ENCODE results near the gene CYB561D2. TPM values are rescaled to one million over a fixed set of nuclear protein-coding genes. Genes with fewer than 3 reads are reported as not detected.

CYB561D2 gene
- total RNA-seq, 1 experiment from 2014 or later, result 16.8 TPM

DNA sequence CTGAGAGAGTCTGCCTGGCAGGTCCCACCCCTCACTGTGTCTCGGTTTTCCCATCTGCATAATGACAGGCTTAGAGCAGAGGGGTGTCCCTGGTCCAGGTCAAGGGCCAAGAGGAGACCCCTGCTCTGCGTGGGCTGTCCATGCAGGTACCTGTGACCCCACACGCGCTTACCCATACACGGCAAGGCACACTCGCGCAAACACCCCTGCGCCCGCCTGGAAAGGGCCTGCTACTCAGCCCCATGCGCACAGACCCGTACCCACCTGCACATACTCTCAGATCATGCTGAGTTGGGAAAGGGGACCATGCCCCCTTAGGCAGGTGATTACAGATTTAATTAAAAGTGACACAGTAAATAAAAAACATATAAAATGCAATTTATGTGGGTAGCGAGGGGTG lies 32.1 kb downstream of the CYB561D2 start:
- H3K36me3 Mint-ChIP-seq (ENCODE audit: insufficient read depth in 1 of 3, low read depth in 3 of 3), result peaks cover 0 to 4% (median 0%) of the 10 kb centered on the region in 3 experiments; a peak in 1 of 7 replicates
- H3T11ph ChIP-seq (ENCODE audit: low read length), result no peak overlapping the region
- H3K23ac ChIP-seq (ENCODE audit: insufficient read length, low read depth, low read length), result no peak overlapping the region
- no peaks in the 10 kb centered on the region for H3K23me2 ChIP-seq (ENCODE audit: insufficient read length, low read depth, low read length, poor library complexity, severe bottlenecking)
- no peaks in the 10 kb centered on the region for H3K79me1 ChIP-seq (ENCODE audit: insufficient read depth, low read depth, low read length, poor library complexity, severe bottlenecking)
- no peak overlapping the region for H2BK20ac ChIP-seq (ENCODE audit: low read depth, low read length, poor library complexity, severe bottlenecking)
- no peaks in the 10 kb centered on the region for H3K79me2 ChIP-seq (ENCODE audit: insufficient read depth, low read length)
- WGBS (ENCODE audit: extremely low coverage, insufficient read length, low lambda C conversion rate), result no CpG with 5 or more reads among the region's 12 CpGs
- no peak overlapping the region for H3K56ac ChIP-seq (ENCODE audit: insufficient read length, low read depth, low read length)
- TF ChIP-seq, protein P1, sequence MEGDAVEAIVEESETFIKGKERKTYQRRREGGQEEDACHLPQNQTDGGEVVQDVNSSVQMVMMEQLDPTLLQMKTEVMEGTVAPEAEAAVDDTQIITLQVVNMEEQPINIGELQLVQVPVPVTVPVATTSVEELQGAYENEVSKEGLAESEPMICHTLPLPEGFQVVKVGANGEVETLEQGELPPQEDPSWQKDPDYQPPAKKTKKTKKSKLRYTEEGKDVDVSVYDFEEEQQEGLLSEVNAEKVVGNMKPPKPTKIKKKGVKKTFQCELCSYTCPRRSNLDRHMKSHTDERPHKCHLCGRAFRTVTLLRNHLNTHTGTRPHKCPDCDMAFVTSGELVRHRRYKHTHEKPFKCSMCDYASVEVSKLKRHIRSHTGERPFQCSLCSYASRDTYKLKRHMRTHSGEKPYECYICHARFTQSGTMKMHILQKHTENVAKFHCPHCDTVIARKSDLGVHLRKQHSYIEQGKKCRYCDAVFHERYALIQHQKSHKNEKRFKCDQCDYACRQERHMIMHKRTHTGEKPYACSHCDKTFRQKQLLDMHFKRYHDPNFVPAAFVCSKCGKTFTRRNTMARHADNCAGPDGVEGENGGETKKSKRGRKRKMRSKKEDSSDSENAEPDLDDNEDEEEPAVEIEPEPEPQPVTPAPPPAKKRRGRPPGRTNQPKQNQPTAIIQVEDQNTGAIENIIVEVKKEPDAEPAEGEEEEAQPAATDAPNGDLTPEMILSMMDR (conservative IDR thresholded peaks at IDR 0.05), result no peak
- H3K4me1 Mint-ChIP-seq, result peaks cover 6 to 17% of the 10 kb centered on the region in 2 experiments; a peak in 2 of 4 replicates
- no peak overlapping the region for H2AK5ac ChIP-seq (ENCODE audit: insufficient read length, low read length)
- H4K20me1 ChIP-seq (ENCODE audit: control insufficient read depth, insufficient read depth, insufficient read length), result peaks cover 2% of the 10 kb centered on the region
- no peak overlapping the region for H2BK15ac ChIP-seq (ENCODE audit: low read depth, low read length)
- no peaks in the 10 kb centered on the region for H3K9me3 Mint-ChIP-seq
- H4K91ac ChIP-seq (ENCODE audit: insufficient read length, low read depth, low read length), result no peak overlapping the region
- H3K9me3 ChIP-seq (ENCODE audit: control insufficient read depth, low read depth, low read length), result no peaks in the 10 kb centered on the region
- peaks cover 5% of the 10 kb centered on the region for H3K27me3 Mint-ChIP-seq (ENCODE audit: low read depth)
- H2BK12ac ChIP-seq (ENCODE audit: insufficient read length, low read depth, low read length), result no peak overlapping the region
- no peaks in the 10 kb centered on the region for H3K27me3 ChIP-seq (ENCODE audit: insufficient read depth, low read length)
- H3K4me2 ChIP-seq (ENCODE audit: insufficient read depth, insufficient read length, low read length), result no peak overlapping the region
- peak overlapping the region in 1 of 3 experiments; percentile 70; a peak in 2 of 7 replicates for H3K27ac Mint-ChIP-seq
- H3K27ac ChIP-seq (ENCODE audit: insufficient read length, low read depth, low read length), result no peak overlapping the region
- no peak overlapping the region for H4K5ac ChIP-seq (ENCODE audit: insufficient read length, low read depth, low read length)
- H3K4me1 ChIP-seq (ENCODE audit: insufficient read depth, low read length), result no peaks in the 10 kb centered on the region
- DNase-seq, result no peak
- H3K4me3 Mint-ChIP-seq, result no peak overlapping the region
- H2BK120ac ChIP-seq (ENCODE audit: low read depth, low read length, poor library complexity, severe bottlenecking), result no peak overlapping the region
- no peak overlapping the region for H3K18ac ChIP-seq (ENCODE audit: insufficient read length, low read depth, low read length)
- no peak overlapping the region for H3K4ac ChIP-seq (ENCODE audit: low read depth, low read length)
- no peak overlapping the region for H2AFZ ChIP-seq (ENCODE audit: low read length)
- peak overlapping the region; percentile 9 for H3K9ac ChIP-seq (ENCODE audit: extremely low read depth, insufficient read length, low read length)
- H3K14ac ChIP-seq (ENCODE audit: insufficient read depth, low read length), result no peak overlapping the region; the same call in 1 of the 2 replicates
- no peak overlapping the region for H4K8ac ChIP-seq (replicated peaks; ENCODE audit: insufficient read length, low read depth, low read length)
- H2BK5ac ChIP-seq (ENCODE audit: insufficient read length, low read length), result no peak overlapping the region

Data from H9 (cell line).